ENCODE data around the gene VCL. TPM values are rescaled to one million over a fixed set of nuclear protein-coding genes. Genes with fewer than 3 reads are reported as not detected.
"Not testable (repeated sequence)": the region's sequence is repeated elsewhere in the genome, so short reads cannot be mapped to it uniquely, and the experiment has no call there.

VCL gene
- total RNA-seq, 4 donors from 2014 or later = 71.9 to 151 (median 112) TPM

- Histone ChIP-seq H3K27ac (no peak overlapping the region), H3K4me1 (peaks cover 0 to 13% of the 10 kb centered on the region in 2 donors), H3K36me3 (no peaks in the 10 kb centered on the region), H3K4me3 (replicated peaks in 1 of 3) (no peak overlapping the region), H3K9me3 (no peaks in the 10 kb centered on the region), H3K27me3 (no peaks in the 10 kb centered on the region)
- no peak for DNase-seq
- no peak for TF ChIP-seq POLR2A (IDR thresholded peaks at IDR 0.05)
- no peak for TF ChIP-seq CTCF (IDR thresholded peaks at IDR 0.05)
- intact Hi-C loops (cut with DNase I) = no loop called here
- WGBS, 2 donors = 71 to 81% methylated on average over 3 of the region's 3 CpGs
Measured at GRCh38 chr10:74026428-74027015, 28.6 kb downstream of the VCL start.

- WGBS, 2 donors = 92 to 97% methylated on average over 2 of the region's 2 CpGs
- peaks cover 0 to 18% of the 10 kb centered on the region in 2 donors for H3K4me1 ChIP-seq
- DNase-seq = no peak
- intact Hi-C loops (cut with DNase I) = no loop called here
- H3K27ac ChIP-seq = no peak overlapping the region
- no peaks in the 10 kb centered on the region for H3K27me3 ChIP-seq
- no peaks in the 10 kb centered on the region for H3K9me3 ChIP-seq
- H3K36me3 ChIP-seq = no peaks in the 10 kb centered on the region
- H3K4me3 ChIP-seq (replicated peaks in 1 of 3) = no peak overlapping the region
- TF ChIP-seq POLR2A (IDR thresholded peaks at IDR 0.05) (no peak), CTCF (IDR thresholded peaks at IDR 0.05) (no peak)
Measured at GRCh38 chr10:74027702-74028101, 29.8 kb downstream of the VCL start.

GRCh38 chr10:74029943-74030342, 32.0 kb downstream of the VCL start:
- Histone ChIP-seq H3K4me3 (replicated peaks in 1 of 3) (no peak overlapping the region), H3K4me1 (peaks cover 0 to 12% of the 10 kb centered on the region in 2 donors), H3K27ac (no peak overlapping the region), H3K36me3 (no peaks in the 10 kb centered on the region), H3K9me3 (no peaks in the 10 kb centered on the region), H3K27me3 (no peaks in the 10 kb centered on the region)
- 100% methylated on average over 1 of the region's 1 CpG for WGBS, 2 donors
- DNase-seq = no peak
- TF ChIP-seq CTCF (IDR thresholded peaks at IDR 0.05) (no peak), POLR2A (IDR thresholded peaks at IDR 0.05) (no peak)
- intact Hi-C loops (cut with DNase I) = no loop called here

- 87 to 100% methylated on average over 1 of the region's 1 CpG for WGBS, 2 donors
Measured at GRCh38 chr10:74032208-74032607, 34.3 kb downstream of the VCL start.

GRCh38 chr10:74032900-74033655, 35.2 kb downstream of the VCL start:
- Histone ChIP-seq H3K27ac (no peak overlapping the region), H3K36me3 (no peaks in the 10 kb centered on the region), H3K27me3 (no peaks in the 10 kb centered on the region), H3K4me3 (replicated peaks in 1 of 3) (no peak overlapping the region), H3K4me1 (peaks cover 0 to 18% of the 10 kb centered on the region in 2 donors), H3K9me3 (no peaks in the 10 kb centered on the region)
- intact Hi-C loops (cut with DNase I) = no loop called here
- WGBS, 2 donors = 84 to 87% methylated on average over 3 of the region's 3 CpGs
- TF ChIP-seq CTCF (IDR thresholded peaks at IDR 0.05) = no peak
- TF ChIP-seq POLR2A (IDR thresholded peaks at IDR 0.05) = no peak
- DNase-seq = no peak

More at GRCh38 chr10:74032208-74032607, 34.3 kb downstream of the VCL start:
- intact Hi-C loops (cut with DNase I); H3K27ac ChIP-seq; H3K36me3 ChIP-seq; H3K4me3 ChIP-seq (replicated peaks in 1 of 3); H3K9me3 ChIP-seq; DNase-seq; H3K27me3 ChIP-seq: not testable (repeated sequence)
- peaks cover 0 to 16% of the 10 kb centered on the region in 2 donors for H3K4me1 ChIP-seq

Measured in thyroid gland (tissue), 4 donors.